HepG2 (cell line): ENCODE results near the gene ATP8B1. TPM values are rescaled to one million over a fixed set of nuclear protein-coding genes. Genes with fewer than 3 reads are reported as not detected.

Experiments
- MXI1 ChIP-seq: IDR thresholded peaks from 3 replicates; pipeline ENCODE4 v1.6.1; 2012; ENCODE audit warnings: low read depth, low read length, inconsistent platforms, borderline replicate concordance
- NAIF1 ChIP-seq: sonication (generic); formaldehyde crosslinking; IDR thresholded peaks from 2 replicates; pipeline ENCODE4 v1.5.0; 2020; ENCODE audit warnings: mild to moderate bottlenecking, missing genetic modification reagents, borderline replicate concordance
- SKI ChIP-seq: fragments of 450-650 bp; IDR thresholded peaks from one replicate; pipeline ENCODE4 v1.6.1; 2018; ENCODE audit warnings: mild to moderate bottlenecking; ENCODE audit not compliant: partially characterized antibody
- TOPORS ChIP-seq: sonication (generic); formaldehyde crosslinking; IDR thresholded peaks from 2 replicates; pipeline ENCODE4 v1.8.0; 2023; ENCODE audit warnings: mild to moderate bottlenecking, missing genetic modification reagents
- ZEB1 ChIP-seq: IDR thresholded peaks from 2 replicates; pipeline ENCODE4 v1.6.1; 2012; ENCODE audit warnings: mild to moderate bottlenecking, low read depth, inconsistent platforms; ENCODE audit not compliant: insufficient replicate concordance
- ZMYM3 ChIP-seq: sonication (generic); formaldehyde crosslinking; IDR thresholded peaks from 2 replicates; pipeline ENCODE4 v1.5.1; 2020; ENCODE audit warnings: mild to moderate bottlenecking, missing genetic modification reagents
- ZNF235 ChIP-seq: sonication (generic); formaldehyde crosslinking; IDR thresholded peaks from 2 replicates; pipeline ENCODE4 v1.8.1; 2023; ENCODE audit warnings: mild to moderate bottlenecking, missing genetic modification reagents, borderline replicate concordance
- ZNF251 ChIP-seq: sonication (generic); formaldehyde crosslinking; IDR thresholded peaks from 2 replicates; pipeline ENCODE4 v1.9.0; 2021; ENCODE audit warnings: mild to moderate bottlenecking, missing genetic modification reagents
- ZNF30 ChIP-seq: sonication (generic); formaldehyde crosslinking; IDR thresholded peaks from 2 replicates; pipeline ENCODE4 v1.5.0; 2020; ENCODE audit warnings: mild to moderate bottlenecking, missing genetic modification reagents
- ZNF792 ChIP-seq: IDR thresholded peaks from 2 replicates; pipeline ENCODE4 v1.6.1; 2016
- polyA plus RNA-seq, 8 experiments: library from polyadenylated mRNA; depleted of rRNA in 3 of 8; stranded (reverse) in 7 of 8; unstranded in 1 of 8; fragments of >200 nt; fragmentation: Illumina TruSeq in 4 of 8; extraction: Trizol in 4 of 8; gene quantifications; 2 replicates each; pipeline versions ENCODE4 v1.2.1 to v1.2.3, GENCODE V29; 2011 to 2016; ENCODE audit warnings: low read depth in 4 of 8, missing spikeins in 1 of 8, mixed read lengths in 1 of 8; ENCODE audit not compliant: insufficient read depth in 1 of 8
- total RNA-seq, 5 experiments: library from RNA; depleted of rRNA; stranded (reverse); fragments of >200 nt; fragmentation: Illumina TruSeq; extraction: Trizol; gene quantifications; 2 replicates each; pipeline ENCODE4 v1.2.3, GENCODE V29; 2016; ENCODE audit warnings: low read depth in 1 of 5
- TF ChIP-seq, protein P1 (sequence below), 2 experiments: sonication (generic) in 1 of 2; formaldehyde crosslinking in 1 of 2; IDR thresholded peaks; 2 replicates each; pipeline versions ENCODE4 v1.4.0 to v1.6.1; 2016 to 2020; ENCODE audit warnings: borderline replicate concordance in 1 of 2, low read depth in 1 of 2, mild to moderate bottlenecking in 1 of 2, missing genetic modification reagents in 1 of 2
- TF ChIP-seq, protein P2 (sequence below): sonication (generic); formaldehyde crosslinking; IDR thresholded peaks from 2 replicates; pipeline ENCODE4 v1.5.1; 2020; ENCODE audit warnings: missing genetic modification reagents, mild to moderate bottlenecking, borderline replicate concordance
- TF ChIP-seq, protein P3 (sequence below): sonication (generic); formaldehyde crosslinking; IDR thresholded peaks from 2 replicates; pipeline ENCODE4 v1.4.0; 2020; ENCODE audit warnings: missing genetic modification reagents, borderline replicate concordance
- TF ChIP-seq, protein P4 (sequence below): sonication (generic); formaldehyde crosslinking; IDR thresholded peaks from 2 replicates; pipeline ENCODE4 v1.4.0; 2020; ENCODE audit warnings: missing genetic modification reagents
- TF ChIP-seq, protein P5 (sequence below): sonication (generic); formaldehyde crosslinking; IDR thresholded peaks from 2 replicates; pipeline ENCODE4 v1.5.0; 2020; ENCODE audit warnings: mild to moderate bottlenecking, missing genetic modification reagents
- TF ChIP-seq, protein P6 (sequence below): sonication (generic); formaldehyde crosslinking; IDR thresholded peaks from 2 replicates; pipeline ENCODE4 v1.4.0; 2020; ENCODE audit warnings: mild to moderate bottlenecking, missing genetic modification reagents

Gene ATP8B1
- total and polyA plus RNA-seq, 2 of the 13 experiments (the other 11 are each of a cell fraction or from before 2014, with no cell fraction given): 2.8 to 4.0 TPM

DNA sequence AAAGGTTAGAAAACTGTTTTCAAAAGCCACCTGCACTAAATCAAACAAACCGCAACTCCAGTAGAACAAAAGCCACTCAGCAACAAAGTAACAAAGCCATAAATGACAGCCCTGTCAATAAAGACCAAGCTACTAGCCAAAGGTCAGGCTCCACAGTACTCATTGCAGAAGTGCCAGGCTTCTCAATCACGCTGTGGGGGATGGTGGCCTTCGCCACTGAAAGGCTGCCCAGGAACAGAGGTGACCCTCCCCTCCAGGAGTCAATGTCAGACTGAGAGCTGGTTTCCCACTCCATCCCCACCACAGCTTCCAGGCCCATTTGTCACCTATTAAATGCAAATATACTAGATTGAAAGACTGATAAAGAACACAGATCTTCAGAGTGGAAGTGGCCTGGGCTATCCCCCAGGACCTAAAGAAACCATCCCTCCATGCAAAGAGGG lies 5.9 kb downstream of the ATP8B1 start (continued):
- TF ChIP-seq, protein P1, sequence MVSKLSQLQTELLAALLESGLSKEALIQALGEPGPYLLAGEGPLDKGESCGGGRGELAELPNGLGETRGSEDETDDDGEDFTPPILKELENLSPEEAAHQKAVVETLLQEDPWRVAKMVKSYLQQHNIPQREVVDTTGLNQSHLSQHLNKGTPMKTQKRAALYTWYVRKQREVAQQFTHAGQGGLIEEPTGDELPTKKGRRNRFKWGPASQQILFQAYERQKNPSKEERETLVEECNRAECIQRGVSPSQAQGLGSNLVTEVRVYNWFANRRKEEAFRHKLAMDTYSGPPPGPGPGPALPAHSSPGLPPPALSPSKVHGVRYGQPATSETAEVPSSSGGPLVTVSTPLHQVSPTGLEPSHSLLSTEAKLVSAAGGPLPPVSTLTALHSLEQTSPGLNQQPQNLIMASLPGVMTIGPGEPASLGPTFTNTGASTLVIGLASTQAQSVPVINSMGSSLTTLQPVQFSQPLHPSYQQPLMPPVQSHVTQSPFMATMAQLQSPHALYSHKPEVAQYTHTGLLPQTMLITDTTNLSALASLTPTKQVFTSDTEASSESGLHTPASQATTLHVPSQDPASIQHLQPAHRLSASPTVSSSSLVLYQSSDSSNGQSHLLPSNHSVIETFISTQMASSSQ (IDR thresholded peaks at IDR 0.05; ENCODE audit: low read depth): peak; percentile 53
- TF ChIP-seq, protein P1 (CRISPR knock-in tag; IDR thresholded peaks at IDR 0.05; ENCODE audit: borderline replicate concordance): peak; percentile 61; the same call in 1 of the 2 replicates
- TF ChIP-seq ZNF235 (no peak), ZNF30 (CRISPR knock-in tag) (no peak), NAIF1 (no peak), ZEB1 (peak; percentile 91), ZNF251 (CRISPR knock-in tag) (no peak), TOPORS (CRISPR knock-in tag) (no peak), ZMYM3 (CRISPR knock-in tag) (no peak), MXI1 (peak; percentile 50; the same call in 1 of the 3 replicates), ZNF792 (CRISPR knock-in tag) (peak; percentile 78; the same call in 1 of the 2 replicates), SKI (peak; percentile 81)
- TF ChIP-seq, protein P2, sequence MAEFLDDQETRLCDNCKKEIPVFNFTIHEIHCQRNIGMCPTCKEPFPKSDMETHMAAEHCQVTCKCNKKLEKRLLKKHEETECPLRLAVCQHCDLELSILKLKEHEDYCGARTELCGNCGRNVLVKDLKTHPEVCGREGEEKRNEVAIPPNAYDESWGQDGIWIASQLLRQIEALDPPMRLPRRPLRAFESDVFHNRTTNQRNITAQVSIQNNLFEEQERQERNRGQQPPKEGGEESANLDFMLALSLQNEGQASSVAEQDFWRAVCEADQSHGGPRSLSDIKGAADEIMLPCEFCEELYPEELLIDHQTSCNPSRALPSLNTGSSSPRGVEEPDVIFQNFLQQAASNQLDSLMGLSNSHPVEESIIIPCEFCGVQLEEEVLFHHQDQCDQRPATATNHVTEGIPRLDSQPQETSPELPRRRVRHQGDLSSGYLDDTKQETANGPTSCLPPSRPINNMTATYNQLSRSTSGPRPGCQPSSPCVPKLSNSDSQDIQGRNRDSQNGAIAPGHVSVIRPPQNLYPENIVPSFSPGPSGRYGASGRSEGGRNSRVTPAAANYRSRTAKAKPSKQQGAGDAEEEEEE: no peak
- TF ChIP-seq, protein P3, sequence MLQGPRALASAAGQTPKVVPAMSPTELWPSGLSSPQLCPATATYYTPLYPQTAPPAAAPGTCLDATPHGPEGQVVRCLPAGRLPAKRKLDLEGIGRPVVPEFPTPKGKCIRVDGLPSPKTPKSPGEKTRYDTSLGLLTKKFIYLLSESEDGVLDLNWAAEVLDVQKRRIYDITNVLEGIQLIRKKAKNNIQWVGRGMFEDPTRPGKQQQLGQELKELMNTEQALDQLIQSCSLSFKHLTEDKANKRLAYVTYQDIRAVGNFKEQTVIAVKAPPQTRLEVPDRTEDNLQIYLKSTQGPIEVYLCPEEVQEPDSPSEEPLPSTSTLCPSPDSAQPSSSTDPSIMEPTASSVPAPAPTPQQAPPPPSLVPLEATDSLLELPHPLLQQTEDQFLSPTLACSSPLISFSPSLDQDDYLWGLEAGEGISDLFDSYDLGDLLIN (CRISPR knock-in tag): 0 out of 2 replicates have a peak, but pooled peaks have one; percentile 42
- TF ChIP-seq, protein P4, sequence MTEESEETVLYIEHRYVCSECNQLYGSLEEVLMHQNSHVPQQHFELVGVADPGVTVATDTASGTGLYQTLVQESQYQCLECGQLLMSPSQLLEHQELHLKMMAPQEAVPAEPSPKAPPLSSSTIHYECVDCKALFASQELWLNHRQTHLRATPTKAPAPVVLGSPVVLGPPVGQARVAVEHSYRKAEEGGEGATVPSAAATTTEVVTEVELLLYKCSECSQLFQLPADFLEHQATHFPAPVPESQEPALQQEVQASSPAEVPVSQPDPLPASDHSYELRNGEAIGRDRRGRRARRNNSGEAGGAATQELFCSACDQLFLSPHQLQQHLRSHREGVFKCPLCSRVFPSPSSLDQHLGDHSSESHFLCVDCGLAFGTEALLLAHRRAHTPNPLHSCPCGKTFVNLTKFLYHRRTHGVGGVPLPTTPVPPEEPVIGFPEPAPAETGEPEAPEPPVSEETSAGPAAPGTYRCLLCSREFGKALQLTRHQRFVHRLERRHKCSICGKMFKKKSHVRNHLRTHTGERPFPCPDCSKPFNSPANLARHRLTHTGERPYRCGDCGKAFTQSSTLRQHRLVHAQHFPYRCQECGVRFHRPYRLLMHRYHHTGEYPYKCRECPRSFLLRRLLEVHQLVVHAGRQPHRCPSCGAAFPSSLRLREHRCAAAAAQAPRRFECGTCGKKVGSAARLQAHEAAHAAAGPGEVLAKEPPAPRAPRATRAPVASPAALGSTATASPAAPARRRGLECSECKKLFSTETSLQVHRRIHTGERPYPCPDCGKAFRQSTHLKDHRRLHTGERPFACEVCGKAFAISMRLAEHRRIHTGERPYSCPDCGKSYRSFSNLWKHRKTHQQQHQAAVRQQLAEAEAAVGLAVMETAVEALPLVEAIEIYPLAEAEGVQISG (CRISPR knock-in tag): peak; percentile 75
- TF ChIP-seq, protein P5, sequence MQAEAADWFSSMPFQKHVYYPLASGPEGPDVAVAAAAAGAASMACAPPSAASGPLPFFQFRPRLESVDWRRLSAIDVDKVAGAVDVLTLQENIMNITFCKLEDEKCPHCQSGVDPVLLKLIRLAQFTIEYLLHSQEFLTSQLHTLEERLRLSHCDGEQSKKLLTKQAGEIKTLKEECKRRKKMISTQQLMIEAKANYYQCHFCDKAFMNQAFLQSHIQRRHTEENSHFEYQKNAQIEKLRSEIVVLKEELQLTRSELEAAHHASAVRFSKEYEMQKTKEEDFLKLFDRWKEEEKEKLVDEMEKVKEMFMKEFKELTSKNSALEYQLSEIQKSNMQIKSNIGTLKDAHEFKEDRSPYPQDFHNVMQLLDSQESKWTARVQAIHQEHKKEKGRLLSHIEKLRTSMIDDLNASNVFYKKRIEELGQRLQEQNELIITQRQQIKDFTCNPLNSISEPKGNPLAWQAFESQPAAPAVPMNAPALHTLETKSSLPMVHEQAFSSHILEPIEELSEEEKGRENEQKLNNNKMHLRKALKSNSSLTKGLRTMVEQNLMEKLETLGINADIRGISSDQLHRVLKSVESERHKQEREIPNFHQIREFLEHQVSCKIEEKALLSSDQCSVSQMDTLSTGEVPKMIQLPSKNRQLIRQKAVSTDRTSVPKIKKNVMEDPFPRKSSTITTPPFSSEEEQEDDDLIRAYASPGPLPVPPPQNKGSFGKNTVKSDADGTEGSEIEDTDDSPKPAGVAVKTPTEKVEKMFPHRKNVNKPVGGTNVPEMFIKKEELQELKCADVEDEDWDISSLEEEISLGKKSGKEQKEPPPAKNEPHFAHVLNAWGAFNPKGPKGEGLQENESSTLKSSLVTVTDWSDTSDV (CRISPR knock-in tag): no peak
- TF ChIP-seq, protein P6, sequence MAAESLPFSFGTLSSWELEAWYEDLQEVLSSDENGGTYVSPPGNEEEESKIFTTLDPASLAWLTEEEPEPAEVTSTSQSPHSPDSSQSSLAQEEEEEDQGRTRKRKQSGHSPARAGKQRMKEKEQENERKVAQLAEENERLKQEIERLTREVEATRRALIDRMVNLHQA (CRISPR knock-in tag): no peak
